Measurements from ENCODE around the gene CRLF1.

Gene CRLF1

GRCh38 chr19:18620902-18621301 lies 14.3 kb upstream of the CRLF1 start:
- no peak for TF ChIP-seq GATA3 (IDR thresholded peaks at IDR 0.05; ENCODE audit: low read depth, low read length)
- TF ChIP-seq GATA2 (IDR thresholded peaks at IDR 0.05; ENCODE audit: low read depth, low read length) = no peak

- TF ChIP-seq GATA3 (IDR thresholded peaks at IDR 0.05; ENCODE audit: low read depth, low read length) (no peak), GATA2 (IDR thresholded peaks at IDR 0.05; ENCODE audit: low read depth, low read length) (no peak)
These were observed 13.7 kb upstream of the CRLF1 start for GRCh38 chr19:18620311-18620710.

- TF ChIP-seq GATA2 (IDR thresholded peaks at IDR 0.05; ENCODE audit: low read depth, low read length) (no peak), GATA3 (IDR thresholded peaks at IDR 0.05; ENCODE audit: low read depth, low read length) (no peak)
These were observed 11.6 kb upstream of the CRLF1 start for GRCh38 chr19:18618236-18618635.

GRCh38 chr19:18617562-18617961 lies 11.0 kb upstream of the CRLF1 start:
- no peak for TF ChIP-seq GATA2 (IDR thresholded peaks at IDR 0.05; ENCODE audit: low read depth, low read length)
- no peak for TF ChIP-seq GATA3 (IDR thresholded peaks at IDR 0.05; ENCODE audit: low read depth, low read length)

- no peak for TF ChIP-seq GATA3 (IDR thresholded peaks at IDR 0.05; ENCODE audit: low read depth, low read length)
- TF ChIP-seq GATA2 (IDR thresholded peaks at IDR 0.05; ENCODE audit: low read depth, low read length) = no peak
These were observed 9.4 kb upstream of the CRLF1 start for GRCh38 chr19:18616023-18616422.

GRCh38 chr19:18613589-18614234 lies 7.1 kb upstream of the CRLF1 start:
- TF ChIP-seq GATA3 (IDR thresholded peaks at IDR 0.05; ENCODE audit: low read depth, low read length) (no peak), GATA2 (IDR thresholded peaks at IDR 0.05; ENCODE audit: low read depth, low read length) (no peak)

- TF ChIP-seq GATA2 (IDR thresholded peaks at IDR 0.05; ENCODE audit: low read depth, low read length) = no peak
- no peak for TF ChIP-seq GATA3 (IDR thresholded peaks at IDR 0.05; ENCODE audit: low read depth, low read length)
These were observed 6.4 kb upstream of the CRLF1 start, which contains the start of gene TMEM59L for GRCh38 chr19:18612772-18613588. TMEM59L (plus strand) TSS chr19:18612870; CDS start chr19:18612959, 89 bp downstream.

GRCh38 chr19:18612051-18612771 lies 5.6 kb upstream of the CRLF1 start:
- TF ChIP-seq GATA3 (IDR thresholded peaks at IDR 0.05; ENCODE audit: low read depth, low read length) (no peak), GATA2 (IDR thresholded peaks at IDR 0.05; ENCODE audit: low read depth, low read length) (no peak)

GRCh38 chr19:18611327-18612050 lies 4.9 kb upstream of the CRLF1 start:
- TF ChIP-seq GATA3 (IDR thresholded peaks at IDR 0.05; ENCODE audit: low read depth, low read length) (no peak), GATA2 (IDR thresholded peaks at IDR 0.05; ENCODE audit: low read depth, low read length) (no peak)

GRCh38 chr19:18610556-18611326 lies 4.1 kb upstream of the CRLF1 start:
- no peak for TF ChIP-seq GATA2 (IDR thresholded peaks at IDR 0.05; ENCODE audit: low read depth, low read length)
- TF ChIP-seq GATA3 (IDR thresholded peaks at IDR 0.05; ENCODE audit: low read depth, low read length) = no peak

GRCh38 chr19:18610245-18610555 lies 3.6 kb upstream of the CRLF1 start:
- no peak for TF ChIP-seq GATA2 (IDR thresholded peaks at IDR 0.05; ENCODE audit: low read depth, low read length)
- TF ChIP-seq GATA3 (IDR thresholded peaks at IDR 0.05; ENCODE audit: low read depth, low read length) = no peak

- no peak for TF ChIP-seq GATA2 (IDR thresholded peaks at IDR 0.05; ENCODE audit: low read depth, low read length)
- TF ChIP-seq GATA3 (IDR thresholded peaks at IDR 0.05; ENCODE audit: low read depth, low read length) = no peak
These were observed 3.1 kb upstream of the CRLF1 start for GRCh38 chr19:18609717-18610051.

Measured in SH-SY5Y (cell line).